GM18502 (cell line): ENCODE data around the gene GUCA1A.
"Not testable (repeated sequence)": the region's sequence is repeated elsewhere in the genome, so short reads cannot be mapped to it uniquely, and the experiment has no call there.

Experiments
- ATAC-seq: cut with Tn5 transposase; IDR thresholded peaks from one replicate; pipeline ENCODE4 v1.9.1; 2021; ENCODE audit warnings: mild to moderate bottlenecking; ENCODE audit not compliant: unreplicated experiment, poor library complexity

GUCA1A gene

GRCh38 chr6:42202131-42202915, 29.2 kb downstream of the GUCA1A start:
- not testable (repeated sequence) for ATAC-seq

GRCh38 chr6:42203183-42203582, 30.0 kb downstream of the GUCA1A start:
- no peak for ATAC-seq

- ATAC-seq, result no peak
Observed at GRCh38 chr6:42204768-42205282, 31.7 kb downstream of the GUCA1A start.

GRCh38 chr6:42207559-42207958, 34.4 kb downstream of the GUCA1A start:
- not testable (repeated sequence) for ATAC-seq

- ATAC-seq, result no peak
Observed at GRCh38 chr6:42210551-42210950, 37.4 kb downstream of the GUCA1A start.

GRCh38 chr6:42211726-42212125, 38.6 kb downstream of the GUCA1A start:
- ATAC-seq, result no peak

GRCh38 chr6:42212442-42212841, 39.3 kb downstream of the GUCA1A start:
- no peak for ATAC-seq

- not testable (repeated sequence) for ATAC-seq
Observed at GRCh38 chr6:42216495-42216894, 43.3 kb downstream of the GUCA1A start.

GRCh38 chr6:42217157-42217518, 44.0 kb downstream of the GUCA1A start:
- ATAC-seq, result no peak

- peak; percentile 94 for ATAC-seq
Observed at GRCh38 chr6:42217519-42218367, 44.6 kb downstream of the GUCA1A start, which contains the start of gene MRPS10. Gene MRPS10, minus strand, starts transcription at chr6:42217861. Its CDS starts 12 bp downstream, at chr6:42217849.

GRCh38 chr6:42220807-42221206, 47.6 kb downstream of the GUCA1A start:
- ATAC-seq, result no peak

- ATAC-seq, result no peak
Observed at GRCh38 chr6:42221546-42221945, 48.4 kb downstream of the GUCA1A start.

- no peak for ATAC-seq
Observed at GRCh38 chr6:42222448-42222847, 49.3 kb downstream of the GUCA1A start.

GRCh38 chr6:42224222-42225028, 51.3 kb downstream of the GUCA1A start:
- ATAC-seq, result peak; percentile 94

- no peak for ATAC-seq
Observed at GRCh38 chr6:42225029-42225339, 51.8 kb downstream of the GUCA1A start.

GRCh38 chr6:42225419-42225818, 52.3 kb downstream of the GUCA1A start:
- no peak for ATAC-seq

GRCh38 chr6:42226161-42226611, 53.0 kb downstream of the GUCA1A start:
- no peak for ATAC-seq

- no peak for ATAC-seq
Observed at GRCh38 chr6:42226645-42227143, 53.5 kb downstream of the GUCA1A start.

GRCh38 chr6:42227173-42227850, 54.1 kb downstream of the GUCA1A start:
- ATAC-seq, result no peak

GRCh38 chr6:42228305-42228704, 55.1 kb downstream of the GUCA1A start:
- ATAC-seq, result no peak
